ENCODE measurements around the gene TRABD2B. TPM values are rescaled to one million over a fixed set of nuclear protein-coding genes. Genes with fewer than 3 reads are reported as not detected.

Gene TRABD2B
- total and polyA plus RNA-seq, 8 donors, result 1.6 to 3.8 (median 3.0) TPM

DNA sequence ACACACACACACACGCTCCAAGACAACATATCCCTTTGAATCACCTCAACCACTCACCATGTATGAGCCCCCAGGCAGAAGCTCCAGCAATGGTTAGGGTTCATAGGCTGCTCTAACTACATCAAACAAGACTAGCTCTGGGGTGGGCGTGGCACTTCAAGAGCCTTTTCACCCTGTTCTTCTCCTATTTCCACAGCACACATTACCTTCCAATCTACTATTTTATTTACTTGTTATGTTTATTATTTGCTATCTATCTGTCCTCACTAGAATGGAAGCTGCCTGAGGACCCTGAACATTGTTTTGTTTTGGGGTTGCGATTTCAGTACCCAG, 28.7 kb downstream of the TRABD2B start:
- Histone ChIP-seq H3K4me3 (no peak overlapping the region), H3K36me3 (no peaks in the 10 kb centered on the region), H3K9me3 (no peaks in the 10 kb centered on the region), H3K27me3 (no peaks in the 10 kb centered on the region), H3K4me1 (peaks cover 0 to 3% (median 0%) of the 10 kb centered on the region in 3 donors), H3K27ac (no peak overlapping the region)
- DNase-seq (no peak), ATAC-seq (no peak), FAIRE-seq (no peak)
- WGBS, 2 donors, result 90 to 94% methylated on average over 3 of the region's 3 CpGs
- intact Hi-C loops (cut with DNase I), result no loop called here
- TF ChIP-seq, protein P1, sequence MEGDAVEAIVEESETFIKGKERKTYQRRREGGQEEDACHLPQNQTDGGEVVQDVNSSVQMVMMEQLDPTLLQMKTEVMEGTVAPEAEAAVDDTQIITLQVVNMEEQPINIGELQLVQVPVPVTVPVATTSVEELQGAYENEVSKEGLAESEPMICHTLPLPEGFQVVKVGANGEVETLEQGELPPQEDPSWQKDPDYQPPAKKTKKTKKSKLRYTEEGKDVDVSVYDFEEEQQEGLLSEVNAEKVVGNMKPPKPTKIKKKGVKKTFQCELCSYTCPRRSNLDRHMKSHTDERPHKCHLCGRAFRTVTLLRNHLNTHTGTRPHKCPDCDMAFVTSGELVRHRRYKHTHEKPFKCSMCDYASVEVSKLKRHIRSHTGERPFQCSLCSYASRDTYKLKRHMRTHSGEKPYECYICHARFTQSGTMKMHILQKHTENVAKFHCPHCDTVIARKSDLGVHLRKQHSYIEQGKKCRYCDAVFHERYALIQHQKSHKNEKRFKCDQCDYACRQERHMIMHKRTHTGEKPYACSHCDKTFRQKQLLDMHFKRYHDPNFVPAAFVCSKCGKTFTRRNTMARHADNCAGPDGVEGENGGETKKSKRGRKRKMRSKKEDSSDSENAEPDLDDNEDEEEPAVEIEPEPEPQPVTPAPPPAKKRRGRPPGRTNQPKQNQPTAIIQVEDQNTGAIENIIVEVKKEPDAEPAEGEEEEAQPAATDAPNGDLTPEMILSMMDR (IDR thresholded peaks at IDR 0.05), result no peak

DNA sequence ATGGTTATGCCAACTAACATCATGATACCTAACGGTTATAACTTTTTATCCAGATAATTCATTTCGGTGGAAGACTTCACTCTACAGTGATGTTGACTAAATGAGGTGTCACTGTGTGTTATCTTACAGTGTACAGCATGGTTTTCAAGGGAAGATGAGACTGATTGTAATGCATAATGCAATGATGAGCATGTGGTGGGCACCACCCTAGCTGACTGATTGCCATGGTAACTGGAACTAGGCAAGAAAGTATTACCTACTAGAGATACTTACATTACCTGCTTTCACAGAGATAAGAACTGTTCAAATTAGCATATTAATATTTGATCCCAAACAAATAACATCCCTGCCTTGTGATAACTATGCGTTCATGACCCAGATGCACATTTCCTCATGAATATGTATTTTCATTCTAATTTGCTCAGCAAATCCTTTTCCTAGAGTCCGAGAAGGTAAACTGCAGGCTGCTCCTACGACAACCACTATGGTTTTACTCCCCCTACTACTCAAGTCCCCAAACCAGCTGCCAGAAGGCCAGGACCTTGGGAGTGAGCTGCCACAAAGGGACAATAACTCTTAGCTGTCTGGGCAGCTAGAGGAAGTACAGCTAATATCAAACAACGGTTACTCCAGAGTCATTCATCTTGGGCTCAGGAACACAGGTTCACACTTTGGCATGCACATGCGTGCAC, 29.2 kb downstream of the TRABD2B start:
- no peak overlapping the region for H3K4me3 ChIP-seq
- TF ChIP-seq, protein P1 (IDR thresholded peaks at IDR 0.05), result no peak
- FAIRE-seq (no peak), ATAC-seq (no peak), DNase-seq (no peak)
- intact Hi-C loops (cut with DNase I), result no loop called here
- H3K4me1 ChIP-seq, result peaks cover 0 to 4% (median 0%) of the 10 kb centered on the region in 3 donors
- H3K36me3 ChIP-seq, result no peaks in the 10 kb centered on the region
- no peak overlapping the region for H3K27ac ChIP-seq
- H3K27me3 ChIP-seq, result no peaks in the 10 kb centered on the region
- 67 to 71% methylated on average over 7 of the region's 7 CpGs for WGBS, 2 donors
- no peaks in the 10 kb centered on the region for H3K9me3 ChIP-seq

DNA sequence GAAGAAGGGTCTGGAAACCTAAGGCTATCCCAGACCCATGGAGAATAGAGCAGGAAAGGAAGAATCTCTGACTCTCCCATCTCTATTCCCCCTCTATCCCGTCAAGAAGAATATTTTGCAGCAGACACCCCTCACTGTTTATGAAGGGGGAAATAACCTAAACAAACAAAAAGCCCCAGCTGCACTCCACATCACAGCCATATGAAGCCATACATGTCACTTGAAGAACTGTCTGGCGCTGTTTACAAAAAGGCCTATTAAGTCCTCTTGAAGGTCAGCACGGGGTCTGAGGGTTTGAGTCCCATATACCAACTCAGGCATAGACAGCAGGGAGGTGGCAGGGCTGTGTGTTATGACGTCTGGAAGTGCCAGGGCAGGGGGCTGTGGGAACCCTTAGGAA, 31.4 kb downstream of the TRABD2B start:
- Histone ChIP-seq H3K36me3 (no peaks in the 10 kb centered on the region), H3K4me3 (no peak overlapping the region), H3K27me3 (no peaks in the 10 kb centered on the region), H3K27ac (no peak overlapping the region), H3K9me3 (no peaks in the 10 kb centered on the region), H3K4me1 (peaks cover 0 to 7% (median 0%) of the 10 kb centered on the region in 3 donors)
- TF ChIP-seq, protein P1 (IDR thresholded peaks at IDR 0.05), result no peak
- WGBS, 2 donors, result 81 to 83% methylated on average over 4 of the region's 4 CpGs
- no peak for DNase-seq
- ATAC-seq, result no peak
- intact Hi-C loops (cut with DNase I), result no loop called here
- no peak for FAIRE-seq

DNA sequence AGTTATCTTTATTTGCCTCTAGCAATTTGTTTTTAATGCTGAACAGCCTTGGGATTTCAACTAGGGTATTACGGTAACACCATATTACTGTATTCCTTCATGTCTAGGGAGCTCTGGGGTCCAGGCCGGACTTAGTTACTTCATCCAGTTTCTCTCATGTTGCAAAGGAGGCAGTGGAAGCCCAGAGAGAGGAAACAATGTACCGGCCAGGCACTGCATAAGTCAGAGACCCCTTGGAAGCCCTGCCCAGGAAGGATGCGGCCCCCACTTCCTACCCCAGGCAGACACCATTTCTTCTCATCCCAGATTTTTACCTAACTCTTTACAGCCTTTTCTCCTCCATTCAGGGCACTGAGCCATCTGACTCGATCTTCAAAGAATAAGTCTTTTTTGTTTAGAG, 32.5 kb downstream of the TRABD2B start:
- WGBS, 2 donors, result 82% methylated on average over 5 of the region's 5 CpGs
- Histone ChIP-seq H3K9me3 (no peaks in the 10 kb centered on the region), H3K4me1 (peaks cover 0 to 7% (median 0%) of the 10 kb centered on the region in 3 donors), H3K36me3 (no peaks in the 10 kb centered on the region), H3K4me3 (no peak overlapping the region), H3K27ac (peak overlapping the region in 3 of 4 donors; percentile 56 to 58 (median 57)), H3K27me3 (no peaks in the 10 kb centered on the region)
- no peak for FAIRE-seq
- intact Hi-C loops (cut with DNase I), result no loop called here
- TF ChIP-seq, protein P1 (IDR thresholded peaks at IDR 0.05), result no peak
- DNase-seq, result no peak
- ATAC-seq, result no peak
